Cerebellar cortex (tissue), 1 donor: ENCODE data around the gene SMYD1.

Experiments used
- DNase-seq: peaks from one replicate; pipeline ENCODE4 v3.0.0-alpha.2; 2015; ENCODE audit warnings: low spot score

Gene SMYD1

DNA sequence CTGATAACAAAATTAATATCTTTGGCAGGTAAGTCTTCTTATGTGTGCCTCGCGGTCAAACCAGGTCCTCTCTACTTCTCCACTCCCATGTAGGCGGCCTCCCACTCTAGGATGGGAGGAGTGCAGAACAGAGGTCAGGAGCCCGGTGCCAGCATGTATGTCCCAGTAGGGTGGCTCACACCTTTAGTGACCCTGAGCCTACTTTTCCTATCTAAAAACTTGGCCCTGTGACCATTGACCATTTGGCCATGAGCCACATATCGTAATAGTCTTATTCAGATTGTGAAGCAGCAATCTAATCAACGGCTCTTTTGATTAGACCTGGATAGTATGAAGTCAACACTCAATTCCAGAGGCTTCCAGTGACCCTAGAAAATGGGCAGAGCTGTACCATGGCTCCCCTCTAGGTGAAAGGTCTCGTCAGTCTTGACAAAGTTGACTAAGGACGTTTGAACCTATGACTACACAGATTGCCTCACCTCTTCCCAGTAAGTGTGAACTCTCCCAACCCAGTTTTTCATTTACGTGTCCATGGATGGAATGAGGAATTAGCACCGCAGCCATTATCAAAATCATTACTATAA, 77.4 kb downstream of the SMYD1 start:
- no peak for DNase-seq

DNA sequence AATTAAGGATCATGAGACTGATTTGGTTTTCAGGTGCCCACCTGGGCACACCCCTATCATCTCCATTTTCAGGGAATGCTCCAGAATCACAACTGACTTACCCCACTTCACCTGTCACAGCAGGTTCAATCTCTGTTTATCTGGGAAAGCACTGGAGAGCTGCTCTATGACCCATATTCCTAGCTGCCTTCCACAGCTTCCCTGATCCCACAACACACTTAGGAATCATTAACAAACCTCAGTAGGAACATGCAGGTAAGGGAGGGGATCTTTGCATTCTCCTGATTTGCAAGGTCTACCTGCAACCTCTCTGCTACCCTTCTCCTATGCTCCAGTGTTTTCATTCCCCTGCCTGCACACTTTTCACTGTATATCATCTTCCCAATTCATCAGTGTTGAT, 79.0 kb downstream of the SMYD1 start:
- no peak for DNase-seq

DNA sequence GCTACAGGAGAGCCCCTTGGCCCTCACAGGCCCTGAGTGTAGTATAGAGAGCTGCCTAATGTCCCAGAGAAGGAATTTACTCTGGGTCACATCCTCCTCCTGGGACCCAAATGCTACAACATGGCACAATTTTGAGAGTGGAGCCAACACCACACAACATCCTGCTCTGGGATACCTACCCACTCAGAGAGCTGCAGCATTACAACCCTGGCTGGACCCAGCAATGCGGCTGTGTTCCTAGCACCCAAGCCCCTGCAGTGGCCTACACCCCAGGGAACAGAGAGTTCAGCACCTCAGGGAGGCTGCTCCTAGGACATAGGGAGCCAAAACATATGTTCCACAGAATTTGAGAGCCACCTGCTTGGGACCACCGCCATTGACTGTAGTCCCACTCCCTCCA, 79.5 kb downstream of the SMYD1 start:
- DNase-seq: no peak

DNA sequence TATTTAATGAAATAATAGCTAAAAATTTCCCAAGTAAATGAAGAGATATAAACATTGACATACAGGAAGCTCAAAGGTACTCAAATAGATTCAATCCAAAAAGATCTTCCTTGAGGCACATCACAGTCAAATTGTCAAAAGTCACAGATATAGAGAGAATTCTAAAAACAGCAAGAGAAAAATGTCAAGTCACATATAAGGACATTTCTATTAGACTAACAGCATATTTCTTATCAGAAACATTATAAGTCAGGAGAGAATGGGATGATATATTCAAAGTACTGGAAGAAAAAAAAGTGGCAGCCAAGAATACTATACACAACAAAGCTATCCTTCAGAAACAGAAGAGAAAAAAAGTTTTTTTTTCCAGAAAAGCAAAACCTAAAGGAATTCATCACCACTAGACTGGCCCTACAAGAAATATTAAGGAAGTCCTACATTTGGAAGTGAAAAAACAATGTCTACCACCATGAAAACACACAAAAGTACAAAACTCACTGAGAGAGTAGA, 81.4 kb downstream of the SMYD1 start:
- DNase-seq: no peak

DNA sequence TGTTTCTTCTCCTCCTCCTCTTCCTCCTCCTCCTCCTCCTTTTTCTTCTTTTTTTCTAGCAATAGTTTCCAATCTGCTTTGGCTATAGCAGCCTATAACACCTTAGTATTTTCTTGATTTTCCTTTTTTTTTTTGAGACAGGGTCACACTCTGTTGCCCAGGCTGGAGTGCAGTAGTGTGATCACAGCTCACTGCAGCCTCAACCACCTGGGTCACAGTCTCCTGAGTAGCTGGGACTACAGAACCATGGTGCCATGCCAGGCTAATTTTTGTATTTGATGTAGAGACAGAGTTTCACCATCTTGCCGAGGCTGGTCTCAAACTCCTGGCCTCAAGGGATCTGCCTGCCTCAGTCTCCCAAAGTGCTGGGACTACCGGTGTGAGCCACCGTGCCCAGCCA, 91.9 kb downstream of the SMYD1 start:
- DNase-seq: no peak

DNA sequence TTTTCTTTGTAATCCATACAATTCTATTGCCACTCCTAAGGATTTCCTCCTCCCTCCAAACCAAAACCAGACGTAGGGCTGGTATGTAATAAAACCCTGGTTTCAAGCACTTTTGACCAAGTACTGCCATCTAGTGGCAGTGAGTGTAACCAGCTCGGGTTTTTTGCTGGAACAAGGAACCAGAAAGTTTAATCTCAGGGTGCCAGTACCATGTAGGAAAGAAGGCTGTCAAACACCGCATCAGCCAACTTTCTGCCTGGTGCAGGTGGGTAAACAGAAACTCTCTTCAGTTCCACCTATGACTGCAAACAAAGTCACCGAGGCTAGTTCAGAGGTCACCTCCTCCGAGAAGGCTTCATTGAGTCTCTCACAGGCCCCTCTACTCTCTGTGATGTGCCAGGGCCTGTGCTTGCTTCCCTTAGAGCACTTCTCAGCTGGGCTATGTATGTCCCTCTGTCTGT, 92.4 kb downstream of the SMYD1 start:
- DNase-seq: peak; percentile 67

DNA sequence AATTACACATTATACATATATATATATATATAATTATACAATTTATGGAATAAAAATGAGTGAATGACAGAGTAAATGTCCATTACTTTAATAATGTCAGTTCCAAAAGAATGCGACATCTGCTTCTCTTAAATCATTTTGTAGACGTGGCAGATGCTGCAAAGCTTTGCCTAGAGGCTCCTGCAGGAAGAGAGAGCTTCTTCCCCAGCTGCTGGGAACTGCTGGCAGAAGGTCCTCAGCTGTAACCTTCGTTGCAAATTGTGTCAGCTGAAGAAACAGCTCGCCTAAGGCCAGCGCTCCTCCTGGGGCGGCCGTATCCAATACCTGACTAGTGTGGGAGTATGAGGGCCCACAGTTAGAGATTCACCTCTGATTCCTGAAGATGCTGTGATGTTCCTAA, 92.9 kb downstream of the SMYD1 start:
- DNase-seq: no peak

DNA sequence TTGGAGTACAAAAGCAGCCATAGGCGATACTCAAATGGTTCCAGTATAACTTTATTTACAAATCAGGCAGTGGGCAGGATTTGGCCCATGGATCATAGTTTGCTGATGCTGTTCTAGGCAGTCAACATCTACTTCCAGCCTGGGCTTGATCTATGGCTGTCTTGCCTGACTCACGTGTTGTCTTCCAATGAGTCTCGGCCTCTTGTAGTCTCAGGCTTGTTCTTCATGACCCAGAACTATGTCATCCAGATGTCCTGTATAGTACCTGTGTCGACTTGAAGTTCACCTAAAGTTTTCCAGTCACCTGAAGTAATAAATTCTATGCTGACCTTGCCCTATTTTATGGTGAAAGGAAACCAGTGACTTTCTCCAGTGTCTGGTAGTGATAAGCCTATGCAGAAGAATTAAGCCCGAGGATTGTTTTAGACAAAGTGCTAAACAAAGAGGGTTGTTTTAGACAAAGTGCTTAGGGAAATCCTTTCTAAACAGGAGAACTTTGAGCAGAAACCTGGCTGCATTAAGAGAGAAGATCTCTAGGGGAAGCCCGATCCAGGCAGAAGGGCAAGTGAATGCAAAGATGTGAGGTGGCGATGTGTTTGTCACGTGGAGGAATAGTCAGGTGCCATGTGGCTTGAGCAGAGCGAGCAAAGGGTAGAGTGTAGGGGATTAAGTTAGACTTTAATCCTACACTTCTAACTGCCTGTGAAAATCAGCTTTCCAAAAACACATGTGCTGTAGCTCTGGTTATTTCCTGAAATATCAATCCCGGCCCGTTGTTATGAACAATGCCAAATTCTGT, 94.0 kb downstream of the SMYD1 start:
- DNase-seq: no peak
